NCI-H146 treated with DMSO at 0.1 percent for 48 hours (cell line): ENCODE measurements around the gene WRNIP1.
"Not testable (repeated sequence)": the region's sequence is repeated elsewhere in the genome, so short reads cannot be mapped to it uniquely, and the experiment has no call there.

Source experiments
- DNase-seq: peaks from one replicate; lab custom pipeline; 2025; ENCODE audit not compliant: unreplicated experiment; lab: John Stamatoyannopoulos, UW

Gene WRNIP1

GRCh38 chr6:2782825-2783187 lies 17.6 kb downstream of the WRNIP1 start:
- DNase-seq: no peak

DNA sequence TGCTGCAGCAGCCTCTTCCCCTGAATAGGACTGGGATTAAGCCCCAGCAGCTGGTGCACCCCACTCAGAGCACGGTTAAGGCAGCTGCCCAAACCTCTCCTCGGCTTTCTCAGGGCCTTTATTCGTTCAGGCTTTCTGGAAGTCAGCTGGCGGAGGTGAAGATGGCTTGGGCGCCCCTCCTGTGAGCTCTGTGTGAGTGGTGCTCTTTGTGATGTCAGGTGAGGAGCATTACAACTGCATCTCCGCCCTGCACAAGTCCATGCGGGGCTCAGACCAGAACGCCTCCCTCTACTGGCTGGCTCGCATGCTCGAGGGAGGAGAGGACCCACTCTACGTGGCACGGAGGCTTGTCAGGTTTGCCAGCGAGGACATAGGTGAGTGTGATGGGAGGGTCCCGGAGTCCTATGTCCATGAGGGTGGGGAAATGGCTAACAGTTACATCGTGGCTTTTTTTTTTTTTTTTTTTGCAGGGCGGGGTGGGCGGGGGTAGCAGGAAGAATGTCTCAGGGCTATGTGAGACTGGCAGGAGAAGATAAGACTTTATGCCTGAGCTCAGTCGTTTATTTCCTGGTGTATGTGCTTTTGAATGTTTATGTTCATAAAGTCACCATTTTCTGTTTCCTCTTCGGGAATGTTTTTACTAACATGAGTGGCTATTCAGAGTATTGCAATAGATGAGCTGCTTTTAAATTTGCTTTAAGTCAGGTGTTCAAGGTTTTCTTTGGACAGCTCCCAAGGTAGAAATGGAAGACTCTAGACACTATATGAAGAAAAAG lies 18.2 kb downstream of the WRNIP1 start:
- DNase-seq: no peak

- no peak for DNase-seq
Measured at GRCh38 chr6:2784061-2784460, 18.9 kb downstream of the WRNIP1 start.

- DNase-seq: no peak
Measured at GRCh38 chr6:2784930-2785329, 19.7 kb downstream of the WRNIP1 start.

DNA sequence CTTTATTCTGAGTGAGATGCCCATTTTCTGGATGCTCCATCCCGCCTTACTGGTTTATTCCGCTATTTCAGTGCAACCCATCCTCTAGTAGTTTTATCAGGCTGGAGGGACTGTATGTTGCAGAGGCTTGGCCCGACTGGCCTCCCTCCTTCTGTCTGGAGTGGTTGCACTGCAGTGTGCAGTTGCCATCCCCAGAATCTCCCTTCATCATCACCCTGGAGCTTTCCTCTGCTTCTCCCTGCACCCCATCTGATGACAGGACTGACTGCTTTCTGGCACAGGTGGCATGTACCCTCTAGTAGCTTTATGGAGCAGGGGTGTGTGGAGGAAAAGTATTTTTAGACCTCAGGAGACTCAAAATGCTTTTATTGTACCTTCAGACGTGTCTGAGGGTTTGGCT lies 21.1 kb downstream of the WRNIP1 start:
- DNase-seq: no peak

DNA sequence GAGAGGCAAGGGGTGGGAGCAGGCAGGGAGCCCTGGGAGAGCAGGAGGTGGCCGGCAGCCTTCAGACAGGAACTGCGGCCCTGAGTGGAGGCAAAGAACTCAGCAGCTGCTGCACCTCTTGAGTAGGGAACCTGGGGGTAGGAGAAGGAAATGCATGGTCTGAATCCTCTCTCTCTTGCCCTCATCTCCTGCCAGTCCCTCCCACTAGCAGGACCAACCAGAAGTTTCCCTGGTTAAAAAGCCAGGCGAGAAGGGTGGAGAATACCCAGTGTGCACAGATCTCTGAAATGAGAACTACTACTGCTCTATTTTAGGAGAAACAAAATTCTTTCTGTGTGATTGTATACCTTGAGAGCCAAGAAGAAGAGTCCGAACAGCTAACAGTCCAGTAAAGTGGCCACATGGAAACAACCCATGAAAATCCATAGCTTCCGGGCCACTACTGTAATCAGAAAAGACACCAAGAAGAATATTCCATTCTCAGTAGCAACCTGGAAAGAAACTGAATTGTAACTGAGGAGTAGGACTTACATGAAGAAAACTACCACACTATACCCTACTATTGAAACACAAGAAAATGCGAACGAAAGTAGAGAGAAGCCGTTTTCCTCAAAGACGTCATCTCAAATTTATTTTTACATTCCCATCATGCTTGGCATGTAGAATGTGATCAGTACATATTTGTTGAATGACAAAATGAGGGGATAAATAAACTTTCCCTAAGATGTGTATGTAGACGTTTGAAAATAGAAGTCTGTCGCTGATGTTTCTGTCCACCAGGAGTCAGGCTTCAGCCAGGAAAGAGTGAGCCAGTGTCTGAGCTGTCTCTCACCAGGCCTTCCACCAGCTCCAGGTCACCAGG lies 25.6 kb downstream of the WRNIP1 start:
- DNase-seq: peak; percentile 38

GRCh38 chr6:2791450-2791974 lies 26.3 kb downstream of the WRNIP1 start:
- no peak for DNase-seq

GRCh38 chr6:2792330-2793110 lies 27.3 kb downstream of the WRNIP1 start:
- DNase-seq: no peak

GRCh38 chr6:2793534-2794151 lies 28.4 kb downstream of the WRNIP1 start:
- no peak for DNase-seq

DNA sequence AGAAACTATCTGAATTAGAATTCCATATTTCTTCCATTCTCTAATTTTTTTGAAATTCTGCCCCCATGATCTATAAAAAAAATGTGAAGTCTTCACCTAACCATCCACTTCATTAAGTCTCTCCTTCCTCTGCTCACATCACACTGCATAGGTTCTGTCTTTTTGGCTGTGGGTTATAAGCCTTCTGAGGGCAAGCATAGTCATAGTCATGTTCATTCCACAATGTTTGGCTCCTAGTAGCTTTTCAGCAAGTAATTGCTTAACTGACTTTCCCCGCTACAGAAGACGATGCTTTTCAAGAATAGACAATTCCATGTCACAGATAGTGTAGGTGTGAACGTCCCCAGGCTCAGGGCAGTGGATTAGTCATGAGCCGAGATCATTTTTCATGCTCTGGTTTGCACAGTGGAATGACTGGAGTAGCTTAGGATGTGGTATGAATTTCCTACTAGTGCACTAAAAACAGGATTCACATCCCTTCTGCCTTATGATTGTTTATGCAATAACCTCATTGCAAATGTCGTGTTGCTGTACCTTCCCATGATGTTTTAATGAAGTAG lies 29.1 kb downstream of the WRNIP1 start:
- DNase-seq: no peak

DNA sequence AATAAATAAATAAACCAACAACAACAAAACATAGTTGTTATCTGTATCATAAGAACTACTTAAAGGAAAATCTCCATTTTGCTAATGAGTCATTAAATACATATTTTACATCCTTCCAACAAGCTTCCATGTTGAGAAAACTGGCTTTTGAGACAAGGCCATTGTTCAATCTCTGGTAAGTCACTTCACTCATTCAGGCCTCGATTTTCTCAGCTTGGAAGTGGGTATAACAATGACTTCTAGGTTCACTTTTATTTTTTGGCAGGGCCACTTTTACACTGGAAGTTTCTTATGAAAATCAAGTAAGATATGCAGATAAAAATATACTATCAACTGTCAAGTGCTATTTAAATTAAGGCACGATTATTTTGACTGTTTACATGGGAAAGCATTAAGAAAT lies 30.0 kb downstream of the WRNIP1 start:
- DNase-seq: no peak

GRCh38 chr6:2795956-2796355 lies 30.8 kb downstream of the WRNIP1 start:
- no peak for DNase-seq

- DNase-seq: no peak
Measured at GRCh38 chr6:2796861-2797260, 31.7 kb downstream of the WRNIP1 start.

GRCh38 chr6:2797564-2798031 lies 32.4 kb downstream of the WRNIP1 start:
- DNase-seq: no peak

GRCh38 chr6:2798586-2799134 lies 33.5 kb downstream of the WRNIP1 start:
- no peak for DNase-seq

GRCh38 chr6:2799936-2800527 lies 34.8 kb downstream of the WRNIP1 start:
- DNase-seq: no peak

- no peak for DNase-seq
Measured at GRCh38 chr6:2800552-2801316, 35.5 kb downstream of the WRNIP1 start.

- not testable (repeated sequence) for DNase-seq
Measured at GRCh38 chr6:2801687-2802086, 36.5 kb downstream of the WRNIP1 start.

GRCh38 chr6:2802521-2803060 lies 37.4 kb downstream of the WRNIP1 start:
- no peak for DNase-seq
